Loucy (cell line): ENCODE data around the gene SLC26A2.

Experiments used
- H2AFZ ChIP-seq: fragments of 200-600 bp; sonication (generic); 2 replicates; pipeline ENCODE4 v1.6.0; 2016; ENCODE audit warnings: antibody characterized with exemption, mild to moderate bottlenecking, low read length, moderate library complexity
- H3F3A ChIP-seq: fragments of 200-600 bp; 2 replicates; pipeline ENCODE4 v1.6.0; 2016; ENCODE audit warnings: antibody characterized with exemption, low read depth, mild to moderate bottlenecking
- H3K27me3 ChIP-seq: fragments of 200-600 bp; sonication (generic); 2 replicates; pipeline ENCODE4 v1.6.1; 2014; ENCODE audit warnings: low read length, mild to moderate bottlenecking; ENCODE audit not compliant: insufficient read depth, poor library complexity, severe bottlenecking
- H3K36me3 ChIP-seq: fragments of 200-600 bp; sonication (generic); 2 replicates; pipeline ENCODE4 v1.6.1; 2016; ENCODE audit warnings: low read length; ENCODE audit not compliant: insufficient read depth
- H3K4me1 ChIP-seq: fragments of 200-600 bp; sonication (generic); 2 replicates; pipeline ENCODE4 v1.5.1; 2014; ENCODE audit warnings: low read length, mild to moderate bottlenecking; ENCODE audit not compliant: insufficient read depth, poor library complexity, severe bottlenecking
- H3K4me2 ChIP-seq: fragments of 200-600 bp; sonication (generic); 2 replicates; pipeline ENCODE4 v1.6.0; 2014; ENCODE audit warnings: antibody characterized with exemption, low read length, low read depth, mild to moderate bottlenecking; ENCODE audit not compliant: poor library complexity, severe bottlenecking
- H3K4me3 ChIP-seq: fragments of 200-600 bp; sonication (generic); 2 replicates; pipeline ENCODE4 v1.5.1; 2014; ENCODE audit warnings: low read length, mild to moderate bottlenecking, mixed read lengths; ENCODE audit not compliant: poor library complexity, severe bottlenecking
- H3K79me2 ChIP-seq: fragments of 200-600 bp; sonication (generic); 2 replicates; pipeline ENCODE4 v1.6.1; 2014; ENCODE audit warnings: low read length; ENCODE audit not compliant: insufficient read depth
- H3K9ac ChIP-seq: fragments of 200-600 bp; sonication (generic); 2 replicates; pipeline ENCODE4 v1.6.0; 2014; ENCODE audit warnings: mild to moderate bottlenecking, low read depth, low read length, moderate library complexity; ENCODE audit not compliant: poor library complexity, severe bottlenecking
- H3K9me2 ChIP-seq: fragments of 200-600 bp; sonication (generic); replicated peaks from 2 replicates; pipeline ENCODE4 v1.6.1; 2016; ENCODE audit warnings: low read depth, low read length, mixed read lengths
- H3K9me3 ChIP-seq: fragments of 200-600 bp; sonication (generic); 2 replicates; pipeline ENCODE4 v1.6.1; 2014; ENCODE audit warnings: mild to moderate bottlenecking, antibody characterized with exemption, low read length, low read depth; ENCODE audit not compliant: insufficient read depth
- H4K20me1 ChIP-seq: fragments of 200-600 bp; sonication (generic); 2 replicates; pipeline ENCODE4 v1.6.0; 2014; ENCODE audit warnings: antibody characterized with exemption, low read length, mild to moderate bottlenecking; ENCODE audit not compliant: insufficient read depth, poor library complexity, severe bottlenecking
- CTCF ChIP-seq: fragments of 200-600 bp; sonication (generic); conservative IDR thresholded peaks from 2 replicates; pipeline ENCODE4 v1.5.1; 2014; ENCODE audit warnings: mild to moderate bottlenecking, antibody characterized with exemption, low read length
- EZH2phosphoT487 ChIP-seq: fragments of 200-600 bp; IDR thresholded peaks from 2 replicates; pipeline ENCODE4 v1.6.1; 2018; ENCODE audit warnings: antibody characterized with exemption, mild to moderate bottlenecking, moderate library complexity, borderline replicate concordance

The SLC26A2 gene

GRCh38 chr5:149960272-149961185, at the start of gene SLC26A2:
Gene SLC26A2, plus strand, starts transcription at chr5:149960758. Its CDS starts 16,895 bp downstream, at chr5:149977653.
- Histone ChIP-seq H3K4me3 (peak within 1 kb of the TSS; percentile 77), H3K9ac (peak within 1 kb of the TSS; percentile 89), H3K9me2 (no peaks in the 10 kb centered on the region), H4K20me1 (no peaks in the 10 kb centered on the region), H3K4me2 (peak within 1 kb of the TSS; percentile 94), H3K27me3 (no peaks in the 10 kb centered on the region), H3K36me3 (no peaks in the 10 kb centered on the region), H2AFZ (peak within 1 kb of the TSS; percentile 91), H3F3A (no peaks in the 10 kb centered on the region), H3K79me2 (peaks cover 3% of the 10 kb centered on the region; the same call in 1 of the 2 replicates), H3K4me1 (peaks cover 19% of the 10 kb centered on the region), H3K9me3 (no peaks in the 10 kb centered on the region)
- no peak for TF ChIP-seq CTCF

- Histone ChIP-seq H3K79me2 (no peaks in the 10 kb centered on the region), H3K27me3 (no peaks in the 10 kb centered on the region), H3K4me2 (no peak overlapping the region), H4K20me1 (no peaks in the 10 kb centered on the region), H3K4me1 (peaks cover 16% of the 10 kb centered on the region), H3K9ac (no peak overlapping the region), H3K9me2 (no peaks in the 10 kb centered on the region), H3K4me3 (no peak overlapping the region), H3K36me3 (no peaks in the 10 kb centered on the region), H2AFZ (no peak overlapping the region), H3F3A (no peaks in the 10 kb centered on the region), H3K9me3 (no peaks in the 10 kb centered on the region)
- no peak for TF ChIP-seq CTCF
- TF ChIP-seq EZH2phosphoT487 = no peak
Observed at GRCh38 chr5:149911031-149911430, 49.5 kb upstream of the SLC26A2 start.

- Histone ChIP-seq H4K20me1 (no peaks in the 10 kb centered on the region), H3K4me2 (no peak overlapping the region), H3F3A (no peaks in the 10 kb centered on the region), H3K4me3 (no peak overlapping the region), H3K79me2 (no peaks in the 10 kb centered on the region), H2AFZ (no peak overlapping the region), H3K4me1 (peaks cover 16% of the 10 kb centered on the region), H3K27me3 (no peaks in the 10 kb centered on the region), H3K9me3 (no peaks in the 10 kb centered on the region), H3K36me3 (no peaks in the 10 kb centered on the region), H3K9ac (no peak overlapping the region), H3K9me2 (no peaks in the 10 kb centered on the region)
- TF ChIP-seq CTCF (no peak), EZH2phosphoT487 (no peak)
Observed at GRCh38 chr5:149912226-149912871, 48.2 kb upstream of the SLC26A2 start.
